HG02759 (cell line): ENCODE results near the gene RAB4B.
"Not testable (repeated sequence)": the region's sequence is repeated elsewhere in the genome, so short reads cannot be mapped to it uniquely, and the experiment has no call there.

ENCODE experiments used
- ATAC-seq: cut with Tn5 transposase; IDR thresholded peaks from one replicate; pipeline ENCODE4 v1.9.1; 2021; ENCODE audit warnings: mild to moderate bottlenecking, moderate library complexity; ENCODE audit not compliant: unreplicated experiment

Gene RAB4B

GRCh38 chr19:40815223-40815622 is 37.2 kb downstream of the RAB4B start:
- no peak for ATAC-seq

- ATAC-seq, result peak; percentile 78
These were observed 40.7 kb downstream of the RAB4B start for GRCh38 chr19:40818480-40819399.

- not testable (repeated sequence) for ATAC-seq
These were observed 41.6 kb downstream of the RAB4B start for GRCh38 chr19:40819479-40820234.

GRCh38 chr19:40822161-40822560 is 44.1 kb downstream of the RAB4B start:
- no peak for ATAC-seq

GRCh38 chr19:40822704-40823553 is 44.9 kb downstream of the RAB4B start:
- ATAC-seq, result not testable (repeated sequence)

GRCh38 chr19:40824916-40825315 is 46.9 kb downstream of the RAB4B start:
- ATAC-seq, result not testable (repeated sequence)

GRCh38 chr19:40825460-40826095 is 47.5 kb downstream of the RAB4B start:
- ATAC-seq, result not testable (repeated sequence)

GRCh38 chr19:40826312-40826698 is 48.3 kb downstream of the RAB4B start:
- ATAC-seq, result not testable (repeated sequence)

GRCh38 chr19:40826699-40827385 is 48.8 kb downstream of the RAB4B start:
- ATAC-seq, result not testable (repeated sequence)

- ATAC-seq, result no peak
These were observed 49.6 kb downstream of the RAB4B start for GRCh38 chr19:40827386-40828247.

GRCh38 chr19:40829205-40829604 is 51.2 kb downstream of the RAB4B start:
- no peak for ATAC-seq

- ATAC-seq, result not testable (repeated sequence)
These were observed 52.7 kb downstream of the RAB4B start for GRCh38 chr19:40830741-40831140.

- no peak for ATAC-seq
These were observed 53.7 kb downstream of the RAB4B start for GRCh38 chr19:40831502-40832430.

GRCh38 chr19:40832431-40832790 is 54.4 kb downstream of the RAB4B start:
- ATAC-seq, result not testable (repeated sequence)

GRCh38 chr19:40833728-40834533 is 55.9 kb downstream of the RAB4B start:
- ATAC-seq, result not testable (repeated sequence)

- no peak for ATAC-seq
These were observed 58.8 kb downstream of the RAB4B start for GRCh38 chr19:40836754-40837429.
